Measurements from ENCODE around the gene TRIM54. TPM values are rescaled to one million over a fixed set of nuclear protein-coding genes. Genes with fewer than 3 reads are reported as not detected.

The TRIM54 gene
- total and polyA plus RNA-seq, 8 donors, result 0.13 to 0.87 (median 0.43) TPM; not detected in 4

DNA sequence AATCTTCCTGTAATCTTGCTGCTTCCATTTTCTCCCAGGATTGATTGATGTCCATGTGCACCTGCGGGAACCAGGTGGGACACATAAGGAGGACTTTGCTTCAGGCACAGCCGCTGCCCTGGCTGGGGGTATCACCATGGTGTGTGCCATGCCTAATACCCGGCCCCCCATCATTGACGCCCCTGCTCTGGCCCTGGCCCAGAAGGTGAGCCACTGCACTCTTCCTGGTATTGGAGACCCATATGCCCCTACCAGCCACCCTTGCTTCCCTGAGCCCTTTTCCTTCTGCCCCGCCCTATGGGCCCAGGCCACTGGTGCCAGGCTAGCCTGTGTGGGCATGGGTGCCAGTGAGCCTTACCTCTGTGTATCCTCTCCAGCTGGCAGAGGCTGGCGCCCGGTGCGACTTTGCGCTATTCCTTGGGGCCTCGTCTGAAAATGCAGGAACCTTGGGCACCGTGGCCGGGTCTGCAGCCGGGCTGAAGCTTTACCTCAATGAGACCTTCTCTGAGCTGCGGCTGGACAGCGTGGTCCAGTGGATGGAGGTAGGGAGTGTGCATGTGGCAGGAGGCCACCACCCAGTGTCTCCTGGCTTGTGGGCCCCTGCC is 44.8 kb upstream of the TRIM54 start:
- no peaks in the 10 kb centered on the region for H3K27me3 ChIP-seq
- H3K27ac ChIP-seq, result no peak overlapping the region
- DNase-seq, result no peak
- intact Hi-C loops (cut with DNase I; ENCODE audit: low total_unique reads), result no loop called here
- WGBS, 5 donors, result 93 to 97% (median 96%) methylated on average over 8 to 15 of the region's 15 CpGs
- TF ChIP-seq, protein P1, sequence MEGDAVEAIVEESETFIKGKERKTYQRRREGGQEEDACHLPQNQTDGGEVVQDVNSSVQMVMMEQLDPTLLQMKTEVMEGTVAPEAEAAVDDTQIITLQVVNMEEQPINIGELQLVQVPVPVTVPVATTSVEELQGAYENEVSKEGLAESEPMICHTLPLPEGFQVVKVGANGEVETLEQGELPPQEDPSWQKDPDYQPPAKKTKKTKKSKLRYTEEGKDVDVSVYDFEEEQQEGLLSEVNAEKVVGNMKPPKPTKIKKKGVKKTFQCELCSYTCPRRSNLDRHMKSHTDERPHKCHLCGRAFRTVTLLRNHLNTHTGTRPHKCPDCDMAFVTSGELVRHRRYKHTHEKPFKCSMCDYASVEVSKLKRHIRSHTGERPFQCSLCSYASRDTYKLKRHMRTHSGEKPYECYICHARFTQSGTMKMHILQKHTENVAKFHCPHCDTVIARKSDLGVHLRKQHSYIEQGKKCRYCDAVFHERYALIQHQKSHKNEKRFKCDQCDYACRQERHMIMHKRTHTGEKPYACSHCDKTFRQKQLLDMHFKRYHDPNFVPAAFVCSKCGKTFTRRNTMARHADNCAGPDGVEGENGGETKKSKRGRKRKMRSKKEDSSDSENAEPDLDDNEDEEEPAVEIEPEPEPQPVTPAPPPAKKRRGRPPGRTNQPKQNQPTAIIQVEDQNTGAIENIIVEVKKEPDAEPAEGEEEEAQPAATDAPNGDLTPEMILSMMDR (IDR thresholded peaks at IDR 0.05), result no peak
- TF ChIP-seq POLR2A (IDR thresholded peaks at IDR 0.05), result no peak
- TF ChIP-seq POLR2AphosphoS5 (IDR thresholded peaks at IDR 0.05), result no peak
- TF ChIP-seq EP300 (IDR thresholded peaks at IDR 0.05), result no peak
- no peak overlapping the region for H3K4me3 ChIP-seq
- H3K4me1 ChIP-seq, result no peaks in the 10 kb centered on the region
- no peaks in the 10 kb centered on the region for H3K9me3 ChIP-seq
- H3K36me3 ChIP-seq, result peaks cover 97 to 100% (median 100%) of the 10 kb centered on the region in 4 donors

DNA sequence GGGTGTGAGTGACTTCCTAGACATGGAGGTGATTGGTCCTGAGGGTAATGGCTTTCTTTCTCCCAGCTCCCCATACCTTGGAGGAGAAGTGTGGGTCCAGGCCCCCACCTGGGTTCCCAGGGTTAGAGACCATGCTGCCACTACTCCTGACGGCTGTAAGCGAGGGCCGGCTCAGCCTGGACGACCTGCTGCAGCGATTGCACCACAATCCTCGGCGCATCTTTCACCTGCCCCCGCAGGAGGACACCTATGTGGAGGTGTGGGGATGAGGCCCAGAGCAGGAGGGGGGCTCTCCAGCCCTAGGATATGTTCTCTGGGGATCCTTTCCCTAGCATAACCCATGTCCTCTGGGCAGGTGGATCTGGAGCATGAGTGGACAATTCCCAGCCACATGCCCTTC is 43.3 kb upstream of the TRIM54 start:
- intact Hi-C loops (cut with DNase I; ENCODE audit: low total_unique reads), result no loop called here
- TF ChIP-seq POLR2AphosphoS5 (IDR thresholded peaks at IDR 0.05) (no peak), POLR2A (IDR thresholded peaks at IDR 0.05) (no peak), EP300 (IDR thresholded peaks at IDR 0.05) (no peak)
- TF ChIP-seq, protein P1 (IDR thresholded peaks at IDR 0.05), result no peak

DNA sequence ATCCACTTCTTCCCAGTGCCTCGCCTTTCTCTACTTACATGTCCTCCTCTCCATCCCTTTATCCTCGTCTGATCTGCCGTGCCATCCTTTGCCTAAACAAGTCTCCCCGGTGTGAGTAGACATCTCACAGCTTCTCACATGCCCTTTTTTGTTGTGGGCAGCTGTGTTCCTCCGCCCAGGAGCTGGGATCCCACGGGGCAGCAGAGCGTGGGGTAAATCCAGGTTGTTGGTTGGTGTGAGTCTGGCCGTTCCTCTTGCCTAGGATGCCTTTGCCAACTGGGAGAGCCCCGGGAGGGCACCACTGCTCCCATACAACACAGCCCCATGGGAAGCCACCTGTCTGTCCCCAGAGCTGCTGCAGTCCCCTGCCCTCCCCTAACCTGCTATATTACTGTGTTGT is 41.8 kb upstream of the TRIM54 start:
- TF ChIP-seq EP300 (IDR thresholded peaks at IDR 0.05), result no peak
- no peak for TF ChIP-seq POLR2A (IDR thresholded peaks at IDR 0.05)
- no peak for TF ChIP-seq POLR2AphosphoS5 (IDR thresholded peaks at IDR 0.05)
- TF ChIP-seq, protein P1 (IDR thresholded peaks at IDR 0.05), result no peak
- DNase-seq, result no peak
- WGBS, 5 donors, result 89 to 93% (median 91%) methylated on average over 9 of the region's 9 CpGs
- Histone ChIP-seq H3K4me1 (no peaks in the 10 kb centered on the region), H3K36me3 (peaks cover 85 to 98% (median 93%) of the 10 kb centered on the region in 4 donors), H3K9me3 (no peaks in the 10 kb centered on the region), H3K27me3 (no peaks in the 10 kb centered on the region), H3K4me3 (no peak overlapping the region), H3K27ac (no peak overlapping the region)
- intact Hi-C loops (cut with DNase I; ENCODE audit: low total_unique reads), result no loop called here

More for the DNA sequence above, 43.3 kb upstream of the TRIM54 start:
- no peak for DNase-seq
- H3K4me3 ChIP-seq, result no peak overlapping the region
- peaks cover 95 to 100% (median 100%) of the 10 kb centered on the region in 4 donors for H3K36me3 ChIP-seq
- no peak overlapping the region for H3K27ac ChIP-seq
- H3K4me1 ChIP-seq, result no peaks in the 10 kb centered on the region
- 92 to 98% (median 96%) methylated on average over 8 of the region's 8 CpGs for WGBS, 5 donors
- no peaks in the 10 kb centered on the region for H3K27me3 ChIP-seq
- no peaks in the 10 kb centered on the region for H3K9me3 ChIP-seq

DNA sequence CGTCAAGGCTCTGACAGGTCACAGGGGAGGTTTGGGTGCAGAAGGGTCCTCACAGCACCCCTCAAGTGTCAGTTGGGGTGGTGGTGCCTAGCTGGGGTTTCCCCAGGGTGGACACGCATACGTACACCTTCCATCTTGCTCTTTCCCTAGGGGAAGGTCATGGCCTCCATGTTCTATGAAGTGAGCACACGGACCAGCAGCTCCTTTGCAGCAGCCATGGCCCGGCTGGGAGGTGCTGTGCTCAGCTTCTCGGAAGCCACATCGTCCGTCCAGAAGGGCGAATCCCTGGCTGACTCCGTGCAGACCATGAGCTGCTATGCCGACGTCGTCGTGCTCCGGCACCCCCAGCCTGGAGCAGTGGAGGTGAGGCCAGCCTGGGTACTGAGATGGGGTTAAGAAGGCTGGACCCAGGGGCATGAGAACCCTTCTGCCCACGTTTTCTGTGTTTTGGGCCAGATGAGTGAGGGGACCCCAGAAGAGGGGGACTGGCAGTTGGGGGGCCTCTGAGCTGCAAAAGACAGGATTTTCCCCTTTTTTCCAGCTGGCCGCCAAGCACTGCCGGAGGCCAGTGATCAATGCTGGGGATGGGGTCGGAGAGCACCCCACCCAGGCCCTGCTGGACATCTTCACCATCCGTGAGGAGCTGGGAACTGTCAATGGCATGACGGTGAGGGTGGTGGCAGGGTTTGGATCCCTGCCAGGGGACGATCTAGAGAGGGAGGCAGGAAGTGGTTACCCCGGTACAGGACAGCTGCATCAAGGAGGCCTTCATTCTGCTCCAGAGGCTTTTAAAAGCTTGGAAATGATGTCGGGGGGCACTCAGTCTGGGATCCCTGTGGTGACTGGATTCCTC is 40.2 kb upstream of the TRIM54 start:
- Histone ChIP-seq H3K9me3 (no peaks in the 10 kb centered on the region), H3K4me1 (no peaks in the 10 kb centered on the region), H3K36me3 (peaks cover 71 to 82% (median 77%) of the 10 kb centered on the region in 4 donors), H3K27me3 (no peaks in the 10 kb centered on the region), H3K4me3 (no peak overlapping the region), H3K27ac (no peak overlapping the region)
- no peak for DNase-seq
- TF ChIP-seq POLR2AphosphoS5 (IDR thresholded peaks at IDR 0.05), result no peak
- TF ChIP-seq EP300 (IDR thresholded peaks at IDR 0.05), result no peak
- TF ChIP-seq, protein P1 (IDR thresholded peaks at IDR 0.05), result no peak
- no peak for TF ChIP-seq POLR2A (IDR thresholded peaks at IDR 0.05)
- 81 to 88% (median 87%) methylated on average over 22 to 24 of the region's 24 CpGs for WGBS, 5 donors
- intact Hi-C loops (cut with DNase I; ENCODE audit: low total_unique reads), result no loop called here

Measured in stomach (tissue), 9 donors.